H1 (cell line): Measurements from ENCODE around the gene EMD. TPM values are rescaled to one million over a fixed set of nuclear protein-coding genes. Genes with fewer than 3 reads are reported as not detected.

ENCODE experiments used
- CTCF ChIA-PET: fragments of 300-600 bp; sonication (Branson Sonifier 250); formaldehyde crosslinking; loops from one replicate; lab custom pipeline; 2021; ENCODE audit not compliant: partially characterized antibody; lab: Charles Lee
- POLR2A ChIA-PET: fragments of 300-600 bp; sonication (Branson Sonifier 250); formaldehyde crosslinking; loops from one replicate; lab custom pipeline; 2021; ENCODE audit warnings: inconsistent platforms; ENCODE audit not compliant: partially characterized antibody; lab: Charles Lee
- DNase-seq, 2 experiments: peaks; one replicate each; pipeline versions ENCODE4 v3.0.0 to v3.0.0-alpha.2; 2010 to 2022; ENCODE audit warnings: low spot score in 2 of 2, low read depth in 1 of 2, mixed read lengths in 1 of 2
- FAIRE-seq: peaks from 2 replicates; lab custom pipeline; 2011; peaks lifted over from hg19 to GRCh38; lab: Jason Lieb, UNC
- H2AFZ ChIP-seq: 2 replicates; pipeline ENCODE4 v1.8.1; 2012; ENCODE audit warnings: low read length, inconsistent platforms
- H2AK5ac ChIP-seq: 2 replicates; pipeline ENCODE4 v1.6.1; 2013; ENCODE audit warnings: low read depth, low read length
- H2BK120ac ChIP-seq: replicated peaks from 2 replicates; pipeline ENCODE3; 2013; ENCODE audit warnings: low read depth, low read length, inconsistent platforms
- H2BK12ac ChIP-seq: 2 replicates; pipeline ENCODE4 v1.6.1; 2013; ENCODE audit warnings: low read depth, low read length
- H2BK15ac ChIP-seq: 2 replicates; pipeline ENCODE4 v1.6.1; 2013; ENCODE audit warnings: low read length
- H2BK20ac ChIP-seq: 2 replicates; pipeline ENCODE4 v1.6.1; 2013; ENCODE audit warnings: low read length
- H2BK5ac ChIP-seq: 2 replicates; pipeline ENCODE4 v1.6.1; 2013; ENCODE audit warnings: low read depth, low read length
- H3K14ac ChIP-seq: 2 replicates; pipeline ENCODE4 v1.6.1; 2013; ENCODE audit warnings: inconsistent platforms; ENCODE audit not compliant: insufficient read length
- H3K18ac ChIP-seq: 2 replicates; pipeline ENCODE4 v1.6.1; 2013; ENCODE audit warnings: low read length; ENCODE audit errors: extremely low read depth
- H3K23ac ChIP-seq: 2 replicates; pipeline ENCODE4 v1.6.1; 2013; ENCODE audit warnings: inconsistent platforms; ENCODE audit not compliant: insufficient read length
- H3K23me2 ChIP-seq: 2 replicates; pipeline ENCODE4 v1.6.1; 2013; ENCODE audit warnings: low read depth, low read length
- H3K27ac ChIP-seq: 2 replicates; pipeline ENCODE4 v1.6.1; 2011; ENCODE audit warnings: low read depth, low read length, inconsistent platforms
- H3K27me3 ChIP-seq, 4 experiments: replicated peaks in 1 of 4; 1 replicate in 1 of 4; 2 replicates in 3 of 4; pipeline versions ENCODE4 v1.6.1 to v1.8.1; 2011 to 2013; ENCODE audit warnings: low read length in 3 of 4, mild to moderate bottlenecking in 3 of 4, inconsistent platforms in 2 of 4, mixed read lengths in 2 of 4, moderate library complexity in 1 of 4; ENCODE audit not compliant: control insufficient read depth in 3 of 4, insufficient read depth in 3 of 4; ENCODE audit errors: extremely low read depth in 1 of 4
- H3K36me3 ChIP-seq, 4 experiments: 2 replicates each; pipeline versions ENCODE4 v1.6.1 to v1.8.1; 2011 to 2013; ENCODE audit warnings: mild to moderate bottlenecking in 4 of 4, low read length in 3 of 4, moderate library complexity in 2 of 4, control low read depth in 1 of 4, inconsistent platforms in 1 of 4; ENCODE audit not compliant: insufficient read depth in 4 of 4, control insufficient read depth in 2 of 4
- H3K4ac ChIP-seq: replicated peaks from 2 replicates; pipeline ENCODE3; 2013; ENCODE audit warnings: low read length, low read depth, mixed read lengths, inconsistent platforms; ENCODE audit not compliant: insufficient read length
- H3K4me1 ChIP-seq, 4 experiments: replicated peaks in 1 of 4; 1 replicate in 1 of 4; 2 replicates in 3 of 4; pipeline versions ENCODE4 v1.6.1 to v1.8.1; 2011 to 2013; ENCODE audit warnings: low read length in 3 of 4, inconsistent platforms in 2 of 4, mixed read lengths in 1 of 4; ENCODE audit not compliant: insufficient read depth in 4 of 4, control insufficient read depth in 3 of 4
- H3K4me2 ChIP-seq, 2 experiments: 2 replicates each; pipeline versions ENCODE4 v1.6.1 to v1.8.1; 2011 to 2013; ENCODE audit warnings: low read depth in 2 of 2, low read length in 2 of 2, control low read depth in 1 of 2, inconsistent platforms in 1 of 2, mild to moderate bottlenecking in 1 of 2; ENCODE audit not compliant: insufficient read depth in 1 of 2
- H3K4me3 ChIP-seq, 4 experiments: fragments of 200-600, 300-600 bp in 1 of 4; sonication (generic), shearing (Covaris generic), sonication (Bioruptor Twin) in 1 of 4; 2 replicates each; pipeline versions ENCODE4 v1.5.1 to v1.8.1; 2011 to 2016; ENCODE audit warnings: low read length in 4 of 4, low read depth in 3 of 4, control low read depth in 2 of 4, inconsistent platforms in 2 of 4, mild to moderate bottlenecking in 2 of 4, mixed read lengths in 1 of 4, moderate library complexity in 1 of 4; ENCODE audit not compliant: insufficient read depth in 2 of 4; ENCODE audit errors: extremely low read depth in 1 of 4
- H3K56ac ChIP-seq: replicated peaks from 2 replicates; pipeline ENCODE3; 2013; ENCODE audit warnings: low read depth, mild to moderate bottlenecking, mixed read lengths, low read length, inconsistent platforms; ENCODE audit not compliant: insufficient read length
- H3K79me1 ChIP-seq: 2 replicates; pipeline ENCODE4 v1.6.1; 2013; ENCODE audit warnings: low read depth, low read length, control low read depth
- H3K79me2 ChIP-seq, 2 experiments: 2 replicates each; pipeline versions ENCODE4 v1.6.1 to v1.8.1; 2012 to 2013; ENCODE audit warnings: low read length in 2 of 2, mild to moderate bottlenecking in 2 of 2, inconsistent platforms in 1 of 2; ENCODE audit not compliant: insufficient read depth in 2 of 2, control insufficient read depth in 1 of 2
- H3K9ac ChIP-seq, 4 experiments: replicated peaks in 1 of 4; 1 replicate in 1 of 4; 2 replicates in 3 of 4; pipeline versions ENCODE4 v1.6.1 to v1.8.1; 2011 to 2013; ENCODE audit warnings: low read depth in 3 of 4, low read length in 3 of 4, control low read depth in 2 of 4, mild to moderate bottlenecking in 2 of 4, moderate library complexity in 2 of 4, inconsistent platforms in 1 of 4; ENCODE audit errors: extremely low read depth in 1 of 4
- H3K9me3 ChIP-seq, 2 experiments: 2 replicates each; pipeline versions ENCODE4 v1.6.1 to v1.8.1; 2012 to 2013; ENCODE audit warnings: mild to moderate bottlenecking in 2 of 2, moderate library complexity in 2 of 2, control low read depth in 1 of 2, inconsistent platforms in 1 of 2, low read depth in 1 of 2, low read length in 1 of 2, mixed read lengths in 1 of 2; ENCODE audit not compliant: insufficient read depth in 2 of 2
- H4K20me1 ChIP-seq, 2 experiments: replicated peaks in 1 of 2; 2 replicates each; pipeline versions ENCODE3 to v1.8.1; 2011 to 2013; ENCODE audit warnings: inconsistent platforms in 2 of 2, low read length in 2 of 2, mild to moderate bottlenecking in 1 of 2; ENCODE audit not compliant: insufficient read depth in 2 of 2, control insufficient read depth in 1 of 2
- H4K5ac ChIP-seq: 2 replicates; pipeline ENCODE4 v1.6.1; 2013; ENCODE audit warnings: low read length, low read depth, mixed read lengths, inconsistent platforms; ENCODE audit not compliant: insufficient read length
- H4K8ac ChIP-seq: 2 replicates; pipeline ENCODE4 v1.8.0; 2013; ENCODE audit warnings: mild to moderate bottlenecking, moderate library complexity, low read length, inconsistent platforms; ENCODE audit not compliant: insufficient read depth; ENCODE audit errors: extremely low read depth
- H4K91ac ChIP-seq: replicated peaks from 2 replicates; pipeline ENCODE3; 2013; ENCODE audit warnings: low read length, mixed read lengths, inconsistent platforms; ENCODE audit not compliant: insufficient read length
- ATF2 ChIP-seq: IDR thresholded peaks from 2 replicates; pipeline ENCODE4 v1.6.1; 2012; ENCODE audit warnings: low read length, inconsistent platforms
- BACH1 ChIP-seq: IDR thresholded peaks from 2 replicates; pipeline ENCODE4 v1.6.1; 2012; ENCODE audit warnings: low read length, improper control_type of control experiment
- BCL11A ChIP-seq, 2 experiments: IDR thresholded peaks; one replicate each; pipeline ENCODE4 v1.6.1; 2011; ENCODE audit warnings: low read depth in 2 of 2, low read length in 2 of 2, mild to moderate bottlenecking in 2 of 2
- CHD1 ChIP-seq: IDR thresholded peaks from 2 replicates; pipeline ENCODE4 v1.6.1; 2012; ENCODE audit warnings: low read depth, low read length, improper control_type of control experiment
- EP300 ChIP-seq, 2 experiments: IDR thresholded peaks; 1 replicate in 1 of 2; 2 replicates in 1 of 2; pipeline ENCODE4 v1.6.1; 2011 to 2012; ENCODE audit warnings: low read depth in 2 of 2, low read length in 2 of 2, mild to moderate bottlenecking in 2 of 2, borderline replicate concordance in 1 of 2, inconsistent platforms in 1 of 2, moderate library complexity in 1 of 2
- GTF2F1 ChIP-seq: IDR thresholded peaks from 2 replicates; pipeline ENCODE4 v1.6.1; 2012; ENCODE audit warnings: low read depth, low read length, improper control_type of control experiment, borderline replicate concordance
- NANOG ChIP-seq: IDR thresholded peaks from 2 replicates; pipeline ENCODE4 v1.6.1; 2011; ENCODE audit warnings: low read length, low read depth, mild to moderate bottlenecking, inconsistent platforms; ENCODE audit not compliant: insufficient read depth, poor library complexity, severe bottlenecking
- NRF1 ChIP-seq: IDR thresholded peaks from 2 replicates; pipeline ENCODE4 v1.6.1; 2011; ENCODE audit warnings: mild to moderate bottlenecking, low read depth, low read length, improper control_type of control experiment
- SP1 ChIP-seq: IDR thresholded peaks from 2 replicates; pipeline ENCODE4 v1.6.1; 2011; ENCODE audit warnings: low read depth, low read length
- SP2 ChIP-seq: IDR thresholded peaks from 2 replicates; pipeline ENCODE4 v1.6.1; 2012; ENCODE audit warnings: mild to moderate bottlenecking, low read length, inconsistent platforms
- WGBS, 2 experiments: shearing (Covaris generic) in 1 of 2; methylation state at CpG; one replicate each; pipeline versions ENCODE4 v1.1.6 to v1.1.7; 2013 to 2015; ENCODE audit warnings: low lambda C conversion rate in 2 of 2, mixed read lengths in 2 of 2, inconsistent platforms in 1 of 2, low coverage in 1 of 2, missing lambda C conversion rate in 1 of 2; ENCODE audit not compliant: insufficient replicate concordance in 2 of 2, insufficient coverage in 1 of 2, insufficient read length in 1 of 2; ENCODE audit errors: extremely low coverage in 1 of 2, missing lambda C conversion rate in 1 of 2; 5-methylcytosine and 5-hydroxymethylcytosine counted together
- polyA plus RNA-seq, 7 experiments: library from polyadenylated mRNA; depleted of rRNA in 3 of 7; stranded (reverse) in 5 of 7; unstranded in 2 of 7; fragments of >200 nt in 5 of 7; fragments of 200-250 nt in 2 of 7; gene quantifications; 1 replicate in 5 of 7; 2 replicates in 1 of 7; 4 replicates in 1 of 7; pipeline versions ENCODE4 v1.2.1 to v1.2.3, GENCODE V29; 2011 to 2013; ENCODE audit warnings: missing spikeins in 2 of 7, mixed read lengths in 2 of 7
- total RNA-seq: library from RNA; stranded (reverse); fragmentation: NEBNext Ultra II Directional; extraction: Animal tissue kit (Norgen Biotek cat#: 25700); gene quantifications from 2 replicates; pipeline ENCODE4 v1.2.1, GENCODE V29; 2021

Gene EMD
- total and polyA plus RNA-seq, 2 of the 8 experiments (the other 6 are each of a cell fraction or from before 2014, with no cell fraction given) = 45.5 to 109 TPM

DNA sequence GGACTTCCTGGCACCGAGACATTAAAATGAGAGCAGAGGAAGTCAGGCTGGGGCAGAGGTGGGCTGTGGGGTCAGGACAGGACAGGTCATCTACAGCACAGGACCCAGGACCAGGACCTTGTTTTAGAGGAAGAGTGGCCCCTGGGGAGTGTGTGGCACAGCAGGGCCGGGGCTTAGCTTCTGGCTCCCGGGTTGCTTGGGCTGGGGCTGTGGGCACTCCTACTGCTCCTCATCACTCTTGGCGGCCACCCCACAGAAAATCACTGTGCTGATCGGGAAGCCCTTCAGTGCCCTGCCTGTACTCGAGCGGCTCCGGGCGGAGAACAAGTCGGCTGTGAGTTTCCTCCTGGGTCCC is 41.3 kb downstream of the EMD start:
- Histone ChIP-seq H4K5ac (no peak overlapping the region), H2BK20ac (no peak overlapping the region), H4K91ac (no peak overlapping the region), H2BK120ac (no peak overlapping the region), H3K14ac (no peak overlapping the region), H3K23ac (no peak overlapping the region), H3K27me3 (no peaks in the 10 kb centered on the region), H2AK5ac (no peak overlapping the region), H2BK15ac (no peak overlapping the region), H3K9me3 (no peaks in the 10 kb centered on the region), H2BK5ac (no peak overlapping the region), H3K23me2 (no peaks in the 10 kb centered on the region), H2AFZ (no peak overlapping the region), H3K4ac (no peak overlapping the region), H3K9ac (no peak overlapping the region), H3K79me2 (no peaks in the 10 kb centered on the region), H2BK12ac (no peak overlapping the region), H4K8ac (no peak overlapping the region), H3K56ac (no peak overlapping the region), H3K4me1 (no peaks in the 10 kb centered on the region), H3K27ac (no peak overlapping the region), H3K4me3 (no peak overlapping the region), H4K20me1 (no peaks in the 10 kb centered on the region), H3K36me3 (0 out of 8 replicates have a peak, but pooled peaks cover 0 to 3% (median 0%) of the 10 kb centered on the region in 4 experiments), H3K4me2 (no peak overlapping the region), H3K79me1 (no peaks in the 10 kb centered on the region), H3K18ac (no peak overlapping the region)
- FAIRE-seq = no peak
- TF ChIP-seq NRF1 (no peak), SP1 (no peak), BACH1 (no peak), BCL11A (IDR thresholded peaks at IDR 0.05; ENCODE audit: low read depth in 2 of 2, low read length in 2 of 2) (no peak), GTF2F1 (no peak), CHD1 (no peak), EP300 (IDR thresholded peaks at IDR 0.05; ENCODE audit: borderline replicate concordance in 1 of 2, low read depth in 2 of 2, low read length in 2 of 2) (no peak), NANOG (no peak), ATF2 (no peak), SP2 (no peak)
- CTCF ChIA-PET = interaction anchor here (0.9 to 1.3 kb wide), 3 partner anchors 9 to 106 kb away, joined by 3 to 5 read pairs (median 3); no protein-coding TSS in a partner anchor
- no peak for DNase-seq
- WGBS, 2 experiments = 97% methylated on average over 6 of the region's 10 CpGs; no CpG with 5 or more reads in 1 of the 2 experiments
- POLR2A ChIA-PET = interaction anchor here (1.2 to 8.7 kb wide), 3 partner anchors 8 to 40 kb away, joined by 3 to 76 read pairs (median 5); partner anchors contain the start of gene RPL10
